ENCODE results near the gene NDRG3. TPM values are rescaled to one million over a fixed set of nuclear protein-coding genes. Genes with fewer than 3 reads are reported as not detected.

NDRG3 gene
- total RNA-seq: 10 to 100 TPM; 19.2 to 19.3 TPM

GRCh38 chr20:36745927-36746659 lies at the start of gene NDRG3:
TSS of gene NDRG3 (minus strand) at chr20:36746090. CDS start at chr20:36721735, 24,355 bp downstream.
- peak within 1 kb of the TSS; percentile 89 for H3K27ac Mint-ChIP-seq
- peak; percentile 96 for DNase-seq
- peaks cover 4% of the 10 kb centered on the region for H3K36me3 Mint-ChIP-seq (ENCODE audit: low read depth)
- ChIA-PET CTCF (interaction anchor here (0.5 to 2.7 kb wide), 9 partner anchors 10 to 1004 kb away, joined by 3 to 20 read pairs (median 3); partner anchors contain the start of genes DSN1, RAB5IF and RBM39), POLR2A (interaction anchor here (0.6 to 2.4 kb wide), 10 partner anchors 9 to 152 kb away, joined by 3 to 7 read pairs (median 4); partner anchors contain the start of genes DSN1 and RAB5IF)
- intact Hi-C loops (cut with micrococcal nuclease): no loop called here
- H3K27me3 Mint-ChIP-seq: no peaks in the 10 kb centered on the region
- H3K4me3 Mint-ChIP-seq: peak within 1 kb of the TSS; percentile 83
- ATAC-seq: peak; percentile 99
- H3K4me1 Mint-ChIP-seq (ENCODE audit: low read depth): peaks cover 16% of the 10 kb centered on the region
- TF ChIP-seq CTCF (IDR thresholded peaks at IDR 0.05): no peak
- H3K9me3 Mint-ChIP-seq: no peaks in the 10 kb centered on the region

- no peak for TF ChIP-seq CTCF (IDR thresholded peaks at IDR 0.05)
- DNase-seq (no peak), ATAC-seq (no peak)
- no peaks in the 10 kb centered on the region for H3K4me1 Mint-ChIP-seq (ENCODE audit: low read depth)
- no peaks in the 10 kb centered on the region for H3K9me3 Mint-ChIP-seq
- intact Hi-C loops (cut with micrococcal nuclease): no loop called here
- ChIA-PET POLR2A (no interaction called here), CTCF (interaction anchor here (2.8 kb wide), 1 partner anchor 15 kb away, joined by 12 read pairs; no protein-coding TSS in a partner anchor)
- H3K27me3 Mint-ChIP-seq: no peaks in the 10 kb centered on the region
- H3K36me3 Mint-ChIP-seq (ENCODE audit: low read depth): no peaks in the 10 kb centered on the region
- no peak overlapping the region for H3K27ac Mint-ChIP-seq
- no peak overlapping the region for H3K4me3 Mint-ChIP-seq
These were observed 48.2 kb upstream of the NDRG3 start for GRCh38 chr20:36794116-36794474.

GRCh38 chr20:36793294-36794115 lies 47.6 kb upstream of the NDRG3 start:
- CTCF ChIA-PET: interaction anchor here (2.8 kb wide), 1 partner anchor 15 kb away, joined by 12 read pairs; no protein-coding TSS in a partner anchor
- no peak overlapping the region for H3K27ac Mint-ChIP-seq
- no peak for ATAC-seq
- H3K4me3 Mint-ChIP-seq: no peak overlapping the region
- TF ChIP-seq CTCF (IDR thresholded peaks at IDR 0.05): no peak
- no peak for DNase-seq
- no peaks in the 10 kb centered on the region for H3K9me3 Mint-ChIP-seq
- intact Hi-C loops (cut with micrococcal nuclease): no loop called here
- no peaks in the 10 kb centered on the region for H3K36me3 Mint-ChIP-seq (ENCODE audit: low read depth)
- H3K27me3 Mint-ChIP-seq: no peaks in the 10 kb centered on the region
- H3K4me1 Mint-ChIP-seq (ENCODE audit: low read depth): no peaks in the 10 kb centered on the region
- POLR2A ChIA-PET: no interaction called here

GRCh38 chr20:36792422-36792821 lies 46.5 kb upstream of the NDRG3 start:
- DNase-seq (peak; percentile 26), ATAC-seq (no peak)
- Mint-ChIP-seq H3K4me3 (no peak overlapping the region), H3K36me3 (ENCODE audit: low read depth) (no peaks in the 10 kb centered on the region), H3K27me3 (no peaks in the 10 kb centered on the region), H3K4me1 (ENCODE audit: low read depth) (no peaks in the 10 kb centered on the region), H3K27ac (no peak overlapping the region), H3K9me3 (no peaks in the 10 kb centered on the region)
- POLR2A ChIA-PET: no interaction called here
- CTCF ChIA-PET: interaction anchor here (1.2 to 2.8 kb wide), 2 partner anchors 10 to 16 kb away, joined by 3 to 12 read pairs; no protein-coding TSS in a partner anchor
- no peak for TF ChIP-seq CTCF (IDR thresholded peaks at IDR 0.05)
- intact Hi-C loops (cut with micrococcal nuclease): no loop called here
